ENCODE measurements around the gene GDPD5.
A peak's percentile ranks its signal among the peaks of the same experiment; 100 is the strongest.

The GDPD5 gene

DNA sequence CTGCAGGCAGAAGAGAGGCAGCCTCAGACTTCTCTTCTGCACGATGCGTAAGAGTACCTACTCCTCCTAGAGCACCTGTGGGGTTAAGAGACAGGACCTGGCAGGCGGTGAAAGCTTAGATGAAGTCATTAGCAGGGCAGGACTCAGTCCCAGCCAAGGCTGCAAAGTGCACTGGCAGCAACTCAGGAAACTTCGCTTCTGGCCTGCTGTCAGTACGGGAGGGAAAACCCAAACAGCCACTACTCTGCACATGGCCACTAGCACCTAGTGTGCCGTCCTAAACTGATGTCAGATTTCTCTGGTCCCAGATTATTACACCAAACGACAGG, 84.0 kb downstream of the GDPD5 start:
- no peak for DNase-seq

DNA sequence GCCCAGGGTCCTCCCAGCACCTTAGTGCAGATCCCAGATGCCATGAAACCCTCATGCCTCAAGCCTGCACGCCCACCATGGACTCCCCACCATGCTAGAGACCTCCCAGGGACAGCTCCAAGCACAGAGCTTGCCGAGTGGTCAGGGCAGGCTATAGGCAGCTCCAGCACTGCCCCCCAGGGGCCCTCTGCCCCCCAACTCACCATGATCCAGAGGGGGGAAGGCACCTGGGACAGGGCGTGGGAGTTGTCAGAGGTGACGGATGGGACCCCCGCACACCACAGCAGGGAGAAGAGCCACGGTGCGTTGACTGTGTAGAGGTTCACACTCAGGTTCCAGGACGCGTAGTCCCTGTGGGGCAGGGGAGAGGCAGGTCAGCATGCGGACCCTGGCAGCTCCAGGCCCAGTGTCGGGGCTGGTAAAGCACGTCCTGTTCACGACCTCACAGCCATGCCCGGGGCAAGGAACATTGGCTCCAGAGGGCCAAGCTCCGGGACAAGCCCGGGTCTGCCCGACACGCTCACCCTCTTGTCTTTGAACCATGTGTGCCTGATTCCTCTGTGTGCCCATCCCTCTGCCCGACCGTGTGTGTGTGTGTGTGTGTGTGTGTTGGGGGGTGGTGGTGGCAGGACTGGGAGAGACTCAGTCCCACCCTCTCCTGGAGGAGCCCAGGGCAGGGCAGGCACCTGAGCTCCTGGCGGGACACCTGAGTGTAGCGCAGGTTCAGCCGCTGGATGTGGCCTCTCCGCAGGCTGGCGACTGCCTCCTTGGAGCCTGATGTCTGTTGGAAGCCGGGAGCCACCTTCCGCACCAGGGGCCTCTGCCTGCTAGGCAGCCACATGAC, 84.6 kb downstream of the GDPD5 start:
- no peak for DNase-seq

DNA sequence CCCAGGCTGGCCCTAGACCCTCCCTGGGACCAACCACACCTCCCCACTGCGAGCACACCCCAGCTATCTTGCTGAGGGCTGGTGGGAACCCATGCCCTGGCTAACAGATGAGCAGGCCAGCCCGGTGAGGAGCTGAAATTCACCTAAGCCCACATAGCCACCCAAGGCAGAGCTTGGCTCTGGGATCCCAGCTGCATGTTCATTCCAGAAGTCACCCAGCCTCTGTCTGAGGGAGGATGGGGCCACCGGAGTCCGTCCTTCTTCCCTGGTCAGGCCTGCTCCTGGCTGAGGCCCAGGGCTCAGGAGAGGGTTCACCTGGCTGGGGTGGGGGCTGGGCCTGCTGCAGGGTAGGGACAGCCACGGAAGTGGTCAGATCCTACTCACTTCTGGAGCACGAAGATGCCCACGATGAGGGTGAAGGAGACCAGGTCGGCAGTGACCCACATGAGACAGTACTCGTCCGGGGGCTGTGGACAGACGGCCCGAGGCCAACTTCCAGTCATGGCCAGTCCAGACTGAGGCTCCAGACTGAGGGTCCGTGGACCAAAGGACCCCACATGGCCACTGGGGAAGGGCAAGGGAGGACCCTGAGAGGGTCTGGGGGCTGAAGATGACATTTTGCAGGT, 86.1 kb downstream of the GDPD5 start:
- DNase-seq, result no peak

DNA sequence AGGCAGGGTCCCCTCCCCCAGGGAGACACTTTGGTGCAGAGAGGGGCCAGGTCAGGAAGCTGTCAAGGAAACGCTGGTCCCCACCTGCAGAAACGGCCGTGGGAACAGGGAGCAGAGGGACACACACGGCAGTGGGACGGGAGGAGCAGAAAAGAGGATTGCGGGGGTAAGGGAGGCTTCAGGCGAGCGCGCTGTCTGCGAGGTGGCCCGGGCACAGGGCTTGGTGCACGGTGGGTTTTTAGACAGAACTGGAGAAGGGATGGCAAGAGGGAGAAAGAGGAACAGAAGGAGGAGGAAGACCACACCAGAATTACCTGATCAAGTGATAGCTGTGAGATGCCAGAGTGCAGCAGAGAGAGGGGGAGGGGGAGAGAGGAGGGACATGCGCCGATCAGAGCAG, 86.7 kb downstream of the GDPD5 start:
- no peak for DNase-seq

DNA sequence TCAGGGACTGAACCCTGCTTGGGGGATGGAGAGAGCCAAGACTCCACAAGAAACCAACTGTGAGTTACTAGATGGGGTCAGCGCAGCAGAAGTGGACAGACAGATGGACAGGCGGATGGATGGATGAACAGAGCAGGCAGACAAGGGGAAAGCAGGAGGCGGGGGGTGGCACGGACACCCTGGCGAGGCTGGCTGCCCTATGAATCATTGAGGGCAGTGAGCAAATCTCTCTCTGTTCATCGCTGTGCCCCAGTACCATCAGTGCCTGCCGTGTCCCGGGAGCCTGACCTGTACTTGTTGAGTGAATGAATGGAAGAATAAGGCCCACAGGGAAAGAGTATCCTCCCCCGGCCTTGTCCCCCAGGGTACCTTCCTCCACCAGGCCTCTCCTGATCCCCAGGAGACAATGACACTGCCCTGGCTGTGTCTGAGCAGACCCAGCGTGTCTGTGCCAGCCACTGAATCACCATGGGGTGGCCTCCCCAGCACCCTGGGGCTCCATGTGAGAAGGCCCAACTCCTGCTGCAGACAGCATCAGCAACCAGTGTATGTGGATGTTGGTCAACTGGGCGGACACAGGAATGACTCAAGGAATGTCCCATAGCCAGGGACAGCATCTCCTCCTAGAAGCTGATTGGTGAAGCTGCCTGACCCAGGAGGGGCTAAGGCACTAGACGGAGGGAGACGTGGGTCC, 87.6 kb downstream of the GDPD5 start:
- no peak for DNase-seq

DNA sequence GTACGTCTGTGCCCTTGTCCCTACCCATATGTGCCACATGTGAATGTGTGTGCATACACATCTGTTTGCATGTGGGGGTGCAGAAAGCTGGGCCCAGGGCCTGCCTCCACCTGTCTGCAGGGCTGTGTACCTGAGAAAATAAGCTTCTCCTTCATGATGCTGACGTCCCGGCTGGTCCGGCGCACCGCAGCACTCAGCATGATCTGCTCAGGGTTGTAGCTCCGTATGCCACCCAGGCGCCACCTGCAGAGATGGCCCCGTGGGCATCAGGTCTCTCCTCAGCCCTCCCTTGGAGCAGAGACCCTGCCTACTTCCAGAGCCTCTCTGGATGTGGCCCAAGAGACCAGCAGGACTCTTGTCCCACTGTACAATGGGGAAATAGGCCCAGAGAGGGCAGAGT, 88.9 kb downstream of the GDPD5 start:
- no peak for DNase-seq

DNA sequence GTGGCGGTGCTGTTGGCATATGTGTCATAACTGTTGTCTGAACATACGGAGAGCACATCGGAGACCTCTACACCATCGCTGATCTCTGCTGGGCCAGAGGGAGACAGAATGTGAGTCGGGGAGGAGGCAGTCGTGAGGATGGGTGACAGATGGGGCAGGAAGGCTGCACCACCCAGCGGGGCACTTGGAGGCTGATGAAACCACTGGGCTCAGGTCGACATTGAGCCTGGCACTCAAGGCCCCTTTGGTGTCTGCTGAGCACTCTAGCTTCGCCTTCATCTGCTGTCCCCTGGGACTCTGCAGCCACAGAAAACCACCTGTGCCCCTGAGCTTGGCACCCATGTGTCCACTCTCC, 90.2 kb downstream of the GDPD5 start:
- DNase-seq, result no peak

DNA sequence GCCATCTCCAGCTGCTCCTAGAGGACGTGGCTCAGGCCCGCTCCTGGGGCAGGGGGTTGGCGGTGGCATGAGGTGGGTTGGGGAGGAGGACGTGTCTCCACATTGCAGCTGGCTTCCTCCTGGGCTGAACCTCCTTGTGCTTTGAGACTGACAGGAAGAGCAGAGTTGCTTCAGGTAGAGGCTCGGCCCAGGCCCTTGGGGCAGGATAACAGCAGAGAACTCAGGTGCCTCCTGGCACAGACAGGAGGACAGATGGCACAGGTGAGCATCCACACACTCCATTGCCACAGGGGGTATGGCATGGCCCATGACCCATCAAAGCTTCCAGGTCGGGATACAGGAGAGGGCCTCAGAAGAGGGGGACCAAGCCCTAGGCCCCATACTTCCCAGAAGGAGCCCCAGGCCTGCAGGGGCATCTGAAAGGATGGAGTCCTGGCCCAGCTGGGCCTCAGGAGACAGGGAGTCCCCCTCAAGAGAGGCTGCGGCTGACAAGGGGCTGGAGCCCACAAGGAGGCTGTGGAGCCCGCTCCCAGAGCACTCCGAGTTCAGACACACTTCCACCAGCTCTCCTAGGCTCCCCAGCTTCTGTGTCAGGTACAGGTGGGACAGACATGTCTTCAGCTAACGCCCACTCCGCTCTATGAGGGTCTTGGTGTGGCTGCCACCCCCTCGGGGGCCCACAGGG, 90.7 kb downstream of the GDPD5 start:
- DNase-seq, result no peak

DNA sequence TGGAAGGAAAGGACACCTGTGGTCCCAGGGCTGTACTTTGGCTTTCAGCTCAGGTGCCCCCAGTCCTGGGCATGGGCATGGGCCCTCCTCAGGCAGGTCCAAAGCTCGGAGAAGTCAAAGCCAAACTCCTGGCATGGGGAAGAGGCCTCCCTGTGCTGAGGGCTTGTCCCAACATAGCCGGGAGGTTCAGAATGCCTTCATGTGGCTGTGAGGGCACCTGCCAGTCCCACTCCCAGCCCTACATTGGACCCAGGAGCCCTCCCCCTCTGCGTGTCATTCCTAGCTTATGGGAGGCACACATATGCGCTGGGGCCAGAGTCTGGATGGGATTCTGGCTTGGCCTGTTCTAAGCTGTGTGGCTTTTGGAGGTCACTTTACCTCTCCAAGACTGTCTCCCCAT, 91.7 kb downstream of the GDPD5 start:
- no peak for DNase-seq

DNA sequence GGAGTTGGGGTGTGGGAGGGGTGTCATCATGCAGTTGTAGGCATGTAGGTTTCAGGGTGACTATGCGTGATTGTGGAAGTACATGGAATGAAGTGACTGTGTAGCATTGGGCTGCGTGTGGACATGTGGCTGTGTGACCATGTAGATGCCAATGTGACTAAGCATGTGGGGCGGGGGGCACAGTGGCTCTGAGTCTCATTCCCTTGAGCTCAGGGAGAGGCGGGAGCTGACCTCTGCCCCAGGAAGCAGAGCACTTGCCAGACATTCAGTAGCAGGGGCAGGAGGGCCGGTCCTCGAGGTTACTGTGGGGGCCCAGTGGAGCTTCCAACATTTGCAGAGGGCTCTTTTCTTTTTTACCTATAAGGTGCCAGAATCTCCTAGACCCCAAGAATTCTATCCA, 92.3 kb downstream of the GDPD5 start:
- DNase-seq, result no peak

DNA sequence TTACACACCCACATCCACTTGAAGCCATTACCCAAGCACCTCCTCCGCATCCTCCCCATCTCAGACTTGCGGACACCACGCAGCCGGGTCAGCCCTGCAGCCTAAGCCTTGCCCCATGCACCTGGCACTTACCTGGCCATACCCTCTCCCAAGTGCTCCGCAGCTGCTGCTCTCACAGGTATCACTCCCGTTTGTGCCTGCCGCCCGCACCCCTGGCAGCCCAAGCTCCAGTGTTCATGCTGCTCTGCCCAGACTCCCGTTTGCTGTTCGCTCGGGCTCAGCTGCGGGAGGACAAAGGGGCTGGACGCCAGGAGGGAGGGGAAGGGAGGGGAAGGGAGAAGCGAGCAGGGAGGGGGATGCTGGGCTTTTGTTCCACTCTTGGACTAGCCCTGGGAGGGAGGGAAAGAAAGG, 92.8 kb downstream of the GDPD5 start, which contains the start of gene KLHL35:
TSS of gene KLHL35 (minus strand) at position 293 of the 411 bp plus-strand sequence. CDS start 2,574 bp downstream, outside the sequence.
- no peak for DNase-seq

DNA sequence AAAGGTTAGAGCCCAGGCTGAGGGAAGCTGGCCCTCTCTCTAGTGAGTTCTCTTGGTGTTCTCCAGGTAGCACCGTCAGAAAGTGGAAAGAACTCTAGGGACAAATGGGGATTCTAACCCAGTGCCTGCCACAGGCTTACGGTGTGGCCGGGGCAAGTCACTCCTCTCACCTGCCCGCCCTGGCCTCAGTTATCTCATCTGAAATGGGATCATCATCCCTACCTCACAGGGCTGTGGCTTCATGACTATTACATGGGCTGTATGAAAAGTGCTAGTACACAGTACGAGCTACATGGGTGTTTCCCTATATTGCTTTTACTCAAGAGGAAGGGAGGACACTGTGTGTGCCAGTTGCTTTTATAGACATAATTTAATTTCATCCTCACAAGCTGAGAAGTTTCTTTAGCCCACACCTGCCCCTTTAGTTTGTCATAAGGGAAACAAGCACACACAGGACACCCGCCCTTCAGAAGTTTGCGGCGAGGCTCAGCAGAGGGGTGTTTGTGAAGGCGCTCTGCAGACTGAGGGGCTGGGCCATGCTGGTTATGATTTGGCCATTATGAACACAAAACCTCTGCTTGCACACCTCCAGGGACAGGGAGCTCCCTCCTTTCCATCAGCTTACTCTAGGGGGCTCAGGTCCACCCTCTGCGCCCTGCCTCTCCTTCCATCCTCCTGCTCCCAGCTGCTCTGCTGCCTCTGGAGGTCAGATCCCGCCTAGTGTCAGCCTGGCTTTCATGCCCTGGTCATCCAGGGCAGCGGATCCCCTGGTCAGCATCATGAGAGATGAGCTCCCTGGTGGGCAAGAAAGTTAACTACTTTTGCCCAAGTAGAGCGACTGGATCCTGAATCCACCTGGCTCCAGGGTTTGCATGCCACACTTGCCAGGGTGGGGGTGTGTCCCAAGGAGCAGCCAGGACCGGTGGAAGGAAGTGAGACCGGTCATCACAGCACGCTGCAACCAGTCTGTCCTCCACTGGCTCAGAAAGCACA, 93.9 kb downstream of the GDPD5 start:
- no peak for DNase-seq

DNA sequence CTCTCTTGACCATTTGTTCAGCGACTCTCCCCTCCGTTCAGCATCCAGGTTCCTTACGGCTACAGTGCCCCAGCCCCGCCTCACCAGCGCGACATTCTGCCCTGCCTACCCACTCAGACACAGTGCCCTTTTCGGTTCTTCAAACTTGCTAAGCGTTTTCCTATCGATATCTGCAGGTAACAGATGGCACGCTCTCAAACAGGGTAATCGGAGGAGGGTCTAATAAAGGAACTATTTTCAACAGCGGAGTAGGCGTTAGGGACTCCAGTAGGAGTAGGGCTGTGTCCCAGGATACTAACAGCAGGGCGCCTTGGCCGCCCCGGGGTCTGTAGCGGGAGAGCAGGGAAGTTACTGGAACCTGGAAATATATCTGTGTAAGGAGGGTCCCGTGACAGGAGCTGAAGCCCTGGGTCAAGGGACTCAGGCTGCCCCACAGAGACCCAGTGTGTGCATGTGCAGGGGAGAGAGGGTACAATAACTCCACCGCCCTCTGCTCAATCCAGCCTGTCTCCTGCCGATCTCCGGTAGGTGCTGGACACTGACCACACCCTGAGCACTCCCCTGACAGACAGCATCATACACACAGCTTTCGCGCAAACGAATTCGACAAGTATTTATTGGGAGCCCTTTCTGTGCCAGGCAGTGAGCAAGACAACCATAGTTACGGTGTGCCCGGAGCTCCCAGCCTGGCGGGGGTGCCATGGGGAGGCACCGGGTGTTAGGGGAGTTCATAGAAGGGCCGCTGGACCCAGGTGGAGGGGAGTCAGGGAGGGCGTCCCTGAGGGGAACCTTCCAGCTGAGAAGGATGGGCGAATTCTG, 94.8 kb downstream of the GDPD5 start:
- DNase-seq, result no peak

DNA sequence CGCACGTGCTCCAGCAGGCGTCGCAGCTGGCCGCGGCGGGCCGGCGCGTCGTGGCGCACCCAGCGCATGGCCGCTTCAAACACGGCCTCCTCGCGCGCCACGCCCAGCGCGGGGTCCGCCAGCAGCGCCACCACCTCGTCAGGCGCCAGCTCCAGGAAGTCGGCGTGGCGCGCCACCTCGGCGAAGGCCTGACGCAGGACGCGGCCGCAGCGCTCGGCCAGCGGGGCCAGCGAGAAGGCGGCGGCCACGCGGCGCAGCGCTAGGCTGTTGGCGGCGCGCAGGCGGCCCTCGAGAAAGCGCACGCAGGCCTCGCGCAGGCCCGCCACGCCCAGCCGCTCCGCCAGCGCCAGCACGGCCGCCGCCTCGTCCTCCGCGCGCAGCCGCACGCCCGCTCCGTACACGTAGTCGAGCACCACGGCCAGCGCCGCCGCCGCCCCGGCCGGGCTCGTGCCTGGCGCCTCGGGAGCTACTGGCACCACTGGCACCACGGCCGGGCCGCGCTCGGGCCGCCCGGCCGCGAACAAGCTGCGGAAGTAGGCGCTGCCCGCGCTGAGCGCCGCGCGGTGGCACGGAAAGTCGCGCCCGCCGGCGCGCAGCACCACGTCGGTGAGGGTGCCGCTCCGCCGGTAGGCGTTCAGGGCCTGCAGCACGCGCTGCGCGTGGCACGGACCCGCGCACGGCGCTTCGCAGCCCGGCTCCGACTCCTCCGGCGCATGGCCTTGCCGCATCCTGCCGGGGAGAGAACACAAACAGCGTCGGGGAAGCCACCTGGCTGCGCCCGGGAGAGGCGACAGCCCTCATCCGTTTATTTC, 95.6 kb downstream of the GDPD5 start:
- peak; percentile 50 for DNase-seq

DNA sequence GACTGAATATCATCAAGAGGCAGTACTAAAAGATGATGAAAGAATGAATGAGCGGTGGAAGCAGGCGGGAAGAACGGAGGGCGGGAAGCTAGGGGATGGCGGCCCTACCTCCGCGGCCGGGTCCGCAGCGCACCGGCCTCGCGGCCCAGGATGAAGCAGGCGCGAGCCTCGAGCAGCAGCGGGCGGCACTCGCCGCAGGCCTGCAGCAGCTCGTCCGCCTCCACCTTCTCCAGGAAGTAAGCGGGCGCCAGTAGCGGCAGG, 96.2 kb downstream of the GDPD5 start:
- DNase-seq, result no peak

DNA sequence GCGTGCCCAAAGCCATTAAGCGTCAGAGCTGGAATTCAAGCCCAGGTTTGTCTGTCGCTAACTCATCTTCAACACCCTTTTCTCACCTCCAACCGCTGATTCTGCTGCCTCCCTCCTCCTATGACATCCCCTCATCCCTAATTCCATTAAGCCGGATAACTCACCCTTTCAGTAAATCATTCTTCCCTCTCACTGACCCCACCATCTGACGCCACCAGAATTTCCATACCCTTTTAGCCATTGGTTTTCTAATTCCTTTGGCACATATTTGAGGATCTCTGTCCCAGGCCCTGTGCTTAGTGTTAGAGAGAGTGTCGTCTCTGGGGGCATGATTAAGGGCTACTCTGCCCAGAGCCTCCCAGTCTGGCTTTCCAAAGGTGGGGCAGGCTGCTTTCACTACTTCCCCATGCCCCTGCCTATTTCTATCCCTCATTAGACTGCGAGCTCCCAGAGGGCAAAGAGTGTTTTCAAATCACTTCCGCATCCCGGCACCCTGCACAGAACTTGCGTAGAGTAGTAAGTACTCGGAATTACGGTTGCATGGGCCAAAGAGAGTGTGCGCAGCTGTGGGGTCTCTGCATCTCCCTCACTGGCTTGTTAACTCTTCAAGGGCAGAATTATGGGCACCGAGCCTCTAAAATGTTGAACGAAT, 96.6 kb downstream of the GDPD5 start:
- no peak for DNase-seq

DNA sequence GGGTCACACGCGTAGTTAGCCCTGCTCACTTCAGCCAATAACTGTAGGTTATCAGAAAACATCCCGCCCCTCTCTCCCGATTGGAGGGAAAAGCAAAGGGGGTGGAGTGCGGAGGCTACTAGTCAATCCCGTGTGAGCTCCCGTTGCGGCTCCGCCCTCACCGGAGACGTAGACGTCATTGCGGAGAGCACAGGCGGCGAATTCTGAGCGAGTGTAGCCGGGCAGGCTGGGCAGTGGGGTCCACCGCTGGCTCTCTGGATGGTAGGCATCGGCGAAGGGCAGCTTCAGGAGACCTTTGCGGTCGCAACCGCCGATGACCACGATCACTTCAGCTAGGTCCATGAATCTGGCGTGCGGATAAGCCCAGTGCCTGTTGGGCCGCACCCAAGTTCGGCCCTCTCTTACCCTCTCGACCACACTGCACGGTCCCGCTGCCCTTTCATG, 97.4 kb downstream of the GDPD5 start:
- peak; percentile 76 for DNase-seq

DNA sequence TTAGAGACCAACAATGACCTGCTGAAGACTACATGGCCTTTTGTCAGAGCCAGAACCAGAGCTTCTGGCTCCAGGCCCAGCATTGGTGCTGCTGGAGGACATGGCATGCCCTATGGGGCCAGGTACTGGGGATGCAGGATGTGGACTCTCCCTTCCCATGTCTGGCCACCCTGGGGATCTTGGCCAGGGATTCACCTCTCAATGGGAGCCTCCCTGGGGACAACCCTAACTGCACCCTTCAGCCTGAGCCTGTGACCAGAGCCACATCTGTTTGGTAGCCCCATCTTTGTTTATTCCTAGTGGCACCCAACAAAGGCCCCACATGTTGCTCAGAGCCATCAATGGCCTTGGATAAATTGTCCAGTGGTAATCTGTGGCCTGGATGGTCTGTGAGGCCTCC, 98.6 kb downstream of the GDPD5 start:
- DNase-seq, result no peak

DNA sequence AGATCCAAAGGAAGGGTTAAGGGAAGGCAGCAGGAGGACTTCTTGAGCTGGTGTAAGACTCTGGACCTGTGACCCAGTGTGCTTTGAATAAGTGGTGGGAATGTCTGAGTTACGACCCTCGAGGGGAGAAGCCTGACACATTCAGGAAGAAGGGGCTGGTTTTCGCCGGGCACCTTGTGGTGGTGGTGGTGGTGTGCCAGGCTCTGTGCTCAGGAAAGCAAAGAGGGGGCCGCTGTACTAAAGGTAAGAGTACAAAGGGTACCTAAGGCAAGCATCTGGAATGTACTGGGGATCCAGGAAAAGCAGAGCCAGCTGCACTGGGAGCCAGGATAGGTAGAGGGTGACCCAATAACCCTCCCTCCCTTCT, 99.0 kb downstream of the GDPD5 start:
- no peak for DNase-seq

DNA sequence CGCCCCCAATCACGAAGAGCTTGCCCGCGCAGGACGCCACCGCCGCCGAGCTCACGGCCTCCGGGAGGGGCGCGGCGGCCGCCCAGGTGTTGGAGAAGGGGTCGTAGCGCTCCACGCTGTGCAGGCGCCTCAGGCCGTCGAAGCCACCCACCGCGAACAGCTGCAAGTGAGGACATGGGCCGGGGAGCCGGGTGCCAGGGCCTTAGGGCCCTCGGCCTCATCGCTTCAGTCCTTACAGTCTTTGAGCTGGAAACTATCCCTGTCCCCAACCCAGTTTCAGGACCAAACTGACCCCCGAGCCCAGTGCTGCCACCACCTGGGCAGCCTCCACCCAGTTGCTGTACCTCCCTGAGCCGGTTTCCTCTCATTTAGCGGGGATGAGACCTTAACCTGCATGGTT, 100.3 kb downstream of the GDPD5 start:
- DNase-seq, result no peak

Measured in CD4-positive, alpha-beta T cell treated with Interferon gamma for 1 hour (primary cell).